G401 (cell line): ENCODE measurements around the gene IGSF22. TPM values are rescaled to one million over a fixed set of nuclear protein-coding genes. Genes with fewer than 3 reads are reported as not detected.

ENCODE experiments used
- total RNA-seq: library from RNA; depleted of rRNA; stranded (reverse); fragments of >200 nt; shearing (Covaris generic); gene quantifications from 2 replicates; pipeline ENCODE4 v1.2.3, GENCODE V29; 2014; rRNA removed

The IGSF22 gene
- total RNA-seq, 1 experiment from 2014 or later = not detected

Other genes with a start within 250 kb of the IGSF22 start
- gene TSG101, start 199.2 kb downstream of the IGSF22 start, total RNA-seq = 71.3 and 111 TPM in 2 replicates
- 15.1 and 18.5 TPM in 2 replicates for gene UEVLD, start 137.5 kb downstream of the IGSF22 start, total RNA-seq
- gene MISFA, start 126.4 kb downstream of the IGSF22 start, total RNA-seq = not detected in 2 replicates
- 20.9 and 25.8 TPM in 2 replicates for gene SPTY2D1, start 91.8 kb downstream of the IGSF22 start, total RNA-seq
- 0.34 and 0.55 TPM in 2 replicates for gene TMEM86A, start 27.4 kb downstream of the IGSF22 start, total RNA-seq
- not detected in 2 replicates for gene PTPN5, start 65.6 kb upstream of the IGSF22 start, total RNA-seq
- gene MRGPRX1, start 213.2 kb upstream of the IGSF22 start, total RNA-seq = not detected in 2 replicates